GM04504 (cell line): ENCODE results near the gene FMO1.
"Not testable (repeated sequence)": the region's sequence is repeated elsewhere in the genome, so short reads cannot be mapped to it uniquely, and the experiment has no call there.

Experiments used
- DNase-seq: peaks from one replicate; pipeline ENCODE4 v3.0.0-alpha.2; 2012; ENCODE audit warnings: low read depth

Gene FMO1

GRCh38 chr1:171248302-171248701 lies at the start of gene FMO1:
FMO1 (plus strand) TSS chr1:171248494; CDS start chr1:171258088, 9,594 bp downstream.
- no peak for DNase-seq

GRCh38 chr1:171204296-171204695 lies 44.0 kb upstream of the FMO1 start:
- DNase-seq, result no peak

- no peak for DNase-seq
Measured at GRCh38 chr1:171206204-171206977, 41.9 kb upstream of the FMO1 start.

- no peak for DNase-seq
Measured at GRCh38 chr1:171206978-171207355, 41.3 kb upstream of the FMO1 start.

GRCh38 chr1:171207377-171207776 lies 40.9 kb upstream of the FMO1 start:
- no peak for DNase-seq

GRCh38 chr1:171210355-171210754 lies 37.9 kb upstream of the FMO1 start:
- DNase-seq, result no peak

GRCh38 chr1:171212607-171213351 lies 35.5 kb upstream of the FMO1 start:
- DNase-seq, result no peak

- no peak for DNase-seq
Measured at GRCh38 chr1:171213559-171214454, 34.5 kb upstream of the FMO1 start.

GRCh38 chr1:171217658-171218443 lies 30.4 kb upstream of the FMO1 start:
- DNase-seq, result no peak

- no peak for DNase-seq
Measured at GRCh38 chr1:171218661-171219060, 29.6 kb upstream of the FMO1 start.

GRCh38 chr1:171219346-171220080 lies 28.8 kb upstream of the FMO1 start:
- no peak for DNase-seq

- peak; percentile 15 for DNase-seq
Measured at GRCh38 chr1:171220081-171220420, 28.2 kb upstream of the FMO1 start.

GRCh38 chr1:171220581-171221054 lies 27.7 kb upstream of the FMO1 start:
- DNase-seq, result no peak

- DNase-seq, result no peak
Measured at GRCh38 chr1:171221665-171222591, 26.4 kb upstream of the FMO1 start.

- DNase-seq, result no peak
Measured at GRCh38 chr1:171222936-171223335, 25.4 kb upstream of the FMO1 start.

- DNase-seq, result not testable (repeated sequence)
Measured at GRCh38 chr1:171224257-171224656, 24.0 kb upstream of the FMO1 start.

GRCh38 chr1:171226747-171227370 lies 21.4 kb upstream of the FMO1 start:
- no peak for DNase-seq

GRCh38 chr1:171231326-171231725 lies 17.0 kb upstream of the FMO1 start:
- no peak for DNase-seq

- DNase-seq, result no peak
Measured at GRCh38 chr1:171233183-171233582, 15.1 kb upstream of the FMO1 start.
